Measurements from ENCODE around the gene TCAP.

- TF ChIP-seq EZH2phosphoT487 (IDR thresholded peaks at IDR 0.05; ENCODE audit: insufficient read depth, low read depth): no peak
- TF ChIP-seq EZH2 (IDR thresholded peaks at IDR 0.05; ENCODE audit: insufficient read depth, poor library complexity, severe bottlenecking): no peak
Observed at GRCh38 chr17:39709319-39709997, 44.3 kb downstream of the TCAP start.

Measured in GM23248 (cell line).